CD14-positive monocyte (primary cell): Measurements from ENCODE around the gene TP73. TPM values are rescaled to one million over a fixed set of nuclear protein-coding genes. Genes with fewer than 3 reads are reported as not detected.

Experiments
- DNase-seq, 3 donors: peaks; one replicate each; pipeline ENCODE4 v3.0.0-alpha.2; 2011 to 2022
- H2AFZ ChIP-seq: 2 replicates; pipeline ENCODE4 v1.6.0; 2012; ENCODE audit warnings: mild to moderate bottlenecking, low read depth, low read length, inconsistent platforms; ENCODE audit not compliant: insufficient read depth, poor library complexity, severe bottlenecking
- H3K27ac ChIP-seq, 2 donors: 1 replicate in 1 of 2; 2 replicates in 1 of 2; pipeline ENCODE4 v1.5.1; 2012 to 2013; ENCODE audit warnings: low read length in 2 of 2, control low read depth in 1 of 2, inconsistent platforms in 1 of 2, low read depth in 1 of 2, mild to moderate bottlenecking in 1 of 2
- H3K27me3 ChIP-seq, 2 donors: one replicate each; pipeline versions ENCODE4 v1.6.0 to v1.6.1; 2011 to 2013; ENCODE audit warnings: low read length in 2 of 2; ENCODE audit not compliant: control insufficient read depth in 2 of 2, insufficient read depth in 2 of 2
- H3K36me3 ChIP-seq, 2 donors: replicated peaks in 1 of 2; 1 replicate in 1 of 2; 2 replicates in 1 of 2; pipeline versions ENCODE4 v1.5.1 to v1.6.1; 2012 to 2013; ENCODE audit warnings: low read length in 2 of 2, control low read depth in 1 of 2, inconsistent platforms in 1 of 2, mild to moderate bottlenecking in 1 of 2; ENCODE audit not compliant: insufficient read depth in 2 of 2, control insufficient read depth in 1 of 2
- H3K4me1 ChIP-seq, 2 donors: 1 replicate in 1 of 2; 2 replicates in 1 of 2; pipeline versions ENCODE4 v1.5.1 to v1.6.1; 2012 to 2013; ENCODE audit warnings: low read length in 2 of 2, control low read depth in 1 of 2, inconsistent platforms in 1 of 2, mild to moderate bottlenecking in 1 of 2, moderate library complexity in 1 of 2; ENCODE audit not compliant: insufficient read depth in 2 of 2, control insufficient read depth in 1 of 2
- H3K4me2 ChIP-seq: replicated peaks from 2 replicates; pipeline ENCODE3; 2012; ENCODE audit warnings: low read length, moderate library complexity, mild to moderate bottlenecking; ENCODE audit not compliant: poor library complexity, severe bottlenecking; ENCODE audit errors: extremely low read depth
- H3K4me3 ChIP-seq, 3 experiments: fragments of 200-600 bp in 1 of 3; sonication (generic) in 1 of 3; replicated peaks in 1 of 3; 1 replicate in 2 of 3; 2 replicates in 1 of 3; pipeline ENCODE4 v1.5.1; 2011 to 2013; ENCODE audit warnings: low read length in 3 of 3, mild to moderate bottlenecking in 3 of 3, control low read depth in 2 of 3, low read depth in 2 of 3, inconsistent platforms in 1 of 3, moderate library complexity in 1 of 3
- H3K79me2 ChIP-seq: 2 replicates; pipeline ENCODE4 v1.6.0; 2012; ENCODE audit warnings: mild to moderate bottlenecking, control low read depth, inconsistent platforms, low read length, moderate library complexity; ENCODE audit not compliant: insufficient read depth
- H3K9ac ChIP-seq: 2 replicates; pipeline ENCODE4 v1.6.0; 2017; ENCODE audit warnings: low read length, mild to moderate bottlenecking; ENCODE audit not compliant: insufficient read depth, poor library complexity, severe bottlenecking
- H3K9me3 ChIP-seq, 2 donors: replicated peaks in 1 of 2; 1 replicate in 1 of 2; 2 replicates in 1 of 2; pipeline versions ENCODE4 v1.5.1 to v1.6.1; 2012 to 2013; ENCODE audit warnings: low read length in 2 of 2, control low read depth in 1 of 2; ENCODE audit not compliant: control insufficient read depth in 1 of 2, insufficient read depth in 1 of 2
- H4K20me1 ChIP-seq: 2 replicates; pipeline ENCODE4 v1.6.0; 2012; ENCODE audit warnings: mild to moderate bottlenecking, low read length, control low read depth, moderate library complexity; ENCODE audit not compliant: insufficient read depth
- H3K27ac Mint-ChIP-seq, 7 donors: one replicate each; pipeline ENCODE4 v1.8.0; 2020; ENCODE audit warnings: mild to moderate bottlenecking in 7 of 7, mixed read lengths in 7 of 7, moderate library complexity in 6 of 7, inconsistent platforms in 2 of 7
- H3K27me3 Mint-ChIP-seq, 3 donors: one replicate each; pipeline ENCODE4 v1.8.0; 2021 to 2022; ENCODE audit warnings: low read depth in 3 of 3, mild to moderate bottlenecking in 3 of 3, mixed read lengths in 3 of 3, moderate library complexity in 3 of 3, inconsistent platforms in 1 of 3
- H3K36me3 Mint-ChIP-seq, 2 donors: one replicate each; pipeline ENCODE4 v1.8.0; 2020; ENCODE audit warnings: mixed read lengths in 2 of 2, inconsistent platforms in 1 of 2, mild to moderate bottlenecking in 1 of 2
- H3K4me1 Mint-ChIP-seq: one replicate; pipeline ENCODE4 v1.8.0; 2020; ENCODE audit warnings: mild to moderate bottlenecking, mixed read lengths
- H3K4me3 Mint-ChIP-seq, 2 donors: one replicate each; pipeline ENCODE4 v1.8.0; 2020; ENCODE audit warnings: mild to moderate bottlenecking in 2 of 2, mixed read lengths in 2 of 2, moderate library complexity in 1 of 2
- H3K9me3 Mint-ChIP-seq, 7 donors: one replicate each; pipeline ENCODE4 v1.8.0; 2020 to 2022; ENCODE audit warnings: mixed read lengths in 7 of 7, mild to moderate bottlenecking in 6 of 7, moderate library complexity in 6 of 7, inconsistent platforms in 2 of 7
- WGBS: methylation state at CpG from one replicate; pipeline ENCODE4 v1.1.5; 2013; ENCODE audit warnings: missing lambda C conversion rate; ENCODE audit not compliant: insufficient coverage; 5-methylcytosine and 5-hydroxymethylcytosine counted together
- intact Hi-C, 2 donors: fragments of 100-400 bp; cut with micrococcal nuclease; formaldehyde crosslinking; loops; one replicate each; pipeline versions ENCODE4 v1.15.0 to v1.15.1; 2023
- polyA plus RNA-seq, 3 donors: library from polyadenylated mRNA; depleted of rRNA in 1 of 3; unstranded in 2 of 3; stranded (reverse) in 1 of 3; fragments of 300-500 nt in 2 of 3; fragments of >200 nt in 1 of 3; fragmentation: Illumina TruSeq in 2 of 3; gene quantifications; 1 replicate in 2 of 3; 2 replicates in 1 of 3; pipeline ENCODE4 v1.2.3, GENCODE V29; 2012 to 2021
- TF ChIP-seq, protein P1 (sequence below): fragments of 200-600 bp; IDR thresholded peaks from one replicate; pipeline ENCODE4 v1.8.0; 2022; ENCODE audit warnings: antibody characterized with exemption, mild to moderate bottlenecking

Gene TP73
- polyA plus RNA-seq, 3 donors = 0.21 to 0.42 TPM; not detected in 1

DNA sequence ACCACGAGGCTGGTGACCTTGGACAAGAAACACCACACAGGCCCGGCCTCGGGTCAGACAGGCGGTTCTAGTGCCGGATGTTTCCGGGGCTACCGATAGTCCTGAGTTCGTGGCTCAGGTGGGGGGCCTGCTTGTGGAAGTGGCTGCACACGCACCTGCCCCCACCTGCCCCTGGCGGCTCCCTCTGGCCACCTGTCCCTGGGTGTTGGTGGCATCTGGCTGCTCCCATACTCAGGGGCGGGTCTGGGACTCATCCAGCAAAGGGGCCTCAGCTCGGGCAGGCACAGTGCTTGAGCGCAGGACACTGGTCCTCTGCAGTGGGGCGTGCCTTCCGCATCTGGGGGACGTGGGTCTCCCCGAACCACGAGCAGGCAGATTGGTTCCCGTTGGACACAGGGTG, 33.6 kb downstream of the TP73 start:
- Mint-ChIP-seq H3K36me3 (no peaks in the 10 kb centered on the region), H3K4me3 (no peak overlapping the region), H3K4me1 (peaks cover 12% of the 10 kb centered on the region), H3K27me3 (peaks cover 3 to 20% (median 4%) of the 10 kb centered on the region in 3 donors), H3K27ac (no peak overlapping the region), H3K9me3 (peaks cover 0 to 1% (median 0%) of the 10 kb centered on the region in 7 donors)
- Histone ChIP-seq H3K79me2 (no peaks in the 10 kb centered on the region), H3K27ac (no peak overlapping the region), H3K4me1 (peaks cover 4 to 14% of the 10 kb centered on the region in 2 donors), H3K9me3 (no peaks in the 10 kb centered on the region), H2AFZ (no peak overlapping the region), H3K27me3 (no peaks in the 10 kb centered on the region), H3K4me2 (no peak overlapping the region), H3K36me3 (no peaks in the 10 kb centered on the region), H4K20me1 (no peaks in the 10 kb centered on the region), H3K4me3 (no peak overlapping the region), H3K9ac (no peak overlapping the region)
- 94% methylated on average over 18 of the region's 19 CpGs for WGBS
- TF ChIP-seq, protein P1, sequence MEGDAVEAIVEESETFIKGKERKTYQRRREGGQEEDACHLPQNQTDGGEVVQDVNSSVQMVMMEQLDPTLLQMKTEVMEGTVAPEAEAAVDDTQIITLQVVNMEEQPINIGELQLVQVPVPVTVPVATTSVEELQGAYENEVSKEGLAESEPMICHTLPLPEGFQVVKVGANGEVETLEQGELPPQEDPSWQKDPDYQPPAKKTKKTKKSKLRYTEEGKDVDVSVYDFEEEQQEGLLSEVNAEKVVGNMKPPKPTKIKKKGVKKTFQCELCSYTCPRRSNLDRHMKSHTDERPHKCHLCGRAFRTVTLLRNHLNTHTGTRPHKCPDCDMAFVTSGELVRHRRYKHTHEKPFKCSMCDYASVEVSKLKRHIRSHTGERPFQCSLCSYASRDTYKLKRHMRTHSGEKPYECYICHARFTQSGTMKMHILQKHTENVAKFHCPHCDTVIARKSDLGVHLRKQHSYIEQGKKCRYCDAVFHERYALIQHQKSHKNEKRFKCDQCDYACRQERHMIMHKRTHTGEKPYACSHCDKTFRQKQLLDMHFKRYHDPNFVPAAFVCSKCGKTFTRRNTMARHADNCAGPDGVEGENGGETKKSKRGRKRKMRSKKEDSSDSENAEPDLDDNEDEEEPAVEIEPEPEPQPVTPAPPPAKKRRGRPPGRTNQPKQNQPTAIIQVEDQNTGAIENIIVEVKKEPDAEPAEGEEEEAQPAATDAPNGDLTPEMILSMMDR = no peak
- intact Hi-C loops = no loop called here
- DNase-seq = no peak

DNA sequence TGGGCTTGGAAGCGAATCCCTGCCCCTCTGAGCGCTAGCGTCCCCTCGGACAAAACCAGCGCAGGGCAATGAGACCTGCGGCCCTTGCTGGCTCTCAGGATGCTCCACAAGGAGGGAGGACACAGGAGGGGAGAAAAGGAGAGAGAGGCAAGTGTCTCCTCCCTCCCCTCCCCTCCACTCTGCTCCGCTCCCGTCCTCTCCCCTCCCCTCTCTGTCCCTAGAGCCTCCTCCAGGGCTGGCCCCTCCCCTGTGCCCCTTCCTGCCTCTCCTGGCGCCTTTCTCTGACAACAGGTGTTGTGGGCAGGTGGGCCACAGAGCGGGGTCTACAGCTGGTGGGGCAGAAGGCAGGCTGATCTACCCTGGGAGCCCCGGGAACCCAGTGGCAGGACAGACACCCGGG, 35.2 kb downstream of the TP73 start:
- H2AFZ ChIP-seq = no peak overlapping the region
- peaks cover 4 to 14% of the 10 kb centered on the region in 2 donors for H3K4me1 ChIP-seq
- DNase-seq = no peak
- Mint-ChIP-seq H3K36me3 (no peaks in the 10 kb centered on the region), H3K27ac (no peak overlapping the region), H3K4me1 (peaks cover 12% of the 10 kb centered on the region), H3K4me3 (no peak overlapping the region), H3K27me3 (peaks cover 3 to 20% (median 5%) of the 10 kb centered on the region in 3 donors), H3K9me3 (peaks cover 0 to 1% (median 0%) of the 10 kb centered on the region in 7 donors)
- no peaks in the 10 kb centered on the region for H3K27me3 ChIP-seq
- no peak overlapping the region for H3K4me3 ChIP-seq
- TF ChIP-seq, protein P1 = no peak
- H3K36me3 ChIP-seq = no peaks in the 10 kb centered on the region
- no peaks in the 10 kb centered on the region for H3K9me3 ChIP-seq
- H4K20me1 ChIP-seq = no peaks in the 10 kb centered on the region
- no peak overlapping the region for H3K27ac ChIP-seq
- H3K9ac ChIP-seq = no peak overlapping the region
- intact Hi-C loops = no loop called here
- 96% methylated on average over 4 of the region's 12 CpGs for WGBS
- no peaks in the 10 kb centered on the region for H3K79me2 ChIP-seq
- no peak overlapping the region for H3K4me2 ChIP-seq
